Liver (tissue), 9 donors: ENCODE results near the gene ARID4B. TPM values are rescaled to one million over a fixed set of nuclear protein-coding genes. Genes with fewer than 3 reads are reported as not detected.

Source experiments
- DNase-seq: peaks from one replicate; pipeline ENCODE4 v3.0.0-alpha.2; 2017; ENCODE audit warnings: low spot score
- H3K27ac ChIP-seq, 2 donors: one replicate each; pipeline ENCODE4 v1.7.0; 2013; ENCODE audit warnings: inconsistent platforms in 2 of 2, low read length in 2 of 2, control low read depth in 1 of 2, low read depth in 1 of 2, mild to moderate bottlenecking in 1 of 2
- H3K27me3 ChIP-seq, 4 donors: one replicate each; pipeline versions ENCODE4 v1.6.1 to v1.7.0; 2013; ENCODE audit warnings: low read length in 3 of 4, inconsistent platforms in 1 of 4, mild to moderate bottlenecking in 1 of 4, moderate library complexity in 1 of 4; ENCODE audit not compliant: control insufficient read depth in 4 of 4, insufficient read depth in 4 of 4
- H3K36me3 ChIP-seq, 4 donors: one replicate each; pipeline versions ENCODE4 v1.6.1 to v1.7.0; 2013; ENCODE audit warnings: low read length in 3 of 4, mild to moderate bottlenecking in 3 of 4, low read depth in 1 of 4, moderate library complexity in 1 of 4; ENCODE audit not compliant: control insufficient read depth in 4 of 4, insufficient read depth in 3 of 4
- H3K4me1 ChIP-seq, 4 donors: one replicate each; pipeline versions ENCODE4 v1.6.1 to v1.7.0; 2013; ENCODE audit warnings: low read length in 3 of 4, mild to moderate bottlenecking in 3 of 4, moderate library complexity in 1 of 4; ENCODE audit not compliant: control insufficient read depth in 4 of 4, insufficient read depth in 4 of 4
- H3K4me3 ChIP-seq, 3 donors: one replicate each; pipeline versions ENCODE4 v1.6.1 to v1.7.0; 2013; ENCODE audit warnings: low read length in 3 of 3, control low read depth in 1 of 3, low read depth in 1 of 3, mild to moderate bottlenecking in 1 of 3
- H3K9ac ChIP-seq, 2 donors: one replicate each; pipeline ENCODE4 v1.7.0; 2013; ENCODE audit warnings: low read length in 2 of 2, mild to moderate bottlenecking in 2 of 2, moderate library complexity in 2 of 2, control low read depth in 1 of 2, low read depth in 1 of 2
- H3K9me3 ChIP-seq, 4 donors: one replicate each; pipeline versions ENCODE4 v1.6.1 to v1.7.0; 2013; ENCODE audit warnings: low read length in 3 of 4; ENCODE audit not compliant: control insufficient read depth in 4 of 4
- ATF3 ChIP-seq: IDR thresholded peaks from 2 replicates; pipeline ENCODE4 v1.6.1; 2016; ENCODE audit warnings: antibody characterized with exemption
- CTCF ChIP-seq: fragments of 150-350 bp; IDR thresholded peaks from 2 replicates; pipeline ENCODE4 v1.5.1; 2017; ENCODE audit warnings: improper control_type of control experiment, low read depth, low read length; ENCODE audit not compliant: missing input control
- EGR1 ChIP-seq, 2 donors: IDR thresholded peaks; 2 replicates each; pipeline ENCODE4 v1.6.1; 2016 to 2018; ENCODE audit warnings: antibody characterized with exemption in 2 of 2, low read depth in 2 of 2
- FOXA1 ChIP-seq: IDR thresholded peaks from 2 replicates; pipeline ENCODE4 v1.6.1; 2016; ENCODE audit warnings: antibody characterized with exemption
- FOXA2 ChIP-seq: IDR thresholded peaks from 2 replicates; pipeline ENCODE4 v1.6.1; 2016; ENCODE audit warnings: antibody characterized with exemption
- GABPA ChIP-seq, 2 donors: IDR thresholded peaks in 1 of 2; conservative IDR thresholded peaks in 1 of 2; 2 replicates each; pipeline ENCODE4 v1.6.1; 2016; ENCODE audit warnings: antibody characterized with exemption in 2 of 2, mild to moderate bottlenecking in 1 of 2, moderate library complexity in 1 of 2
- HNF4A ChIP-seq, 2 donors: conservative IDR thresholded peaks; 2 replicates each; pipeline ENCODE4 v1.6.1; 2016; ENCODE audit warnings: antibody characterized with exemption in 2 of 2, mild to moderate bottlenecking in 2 of 2
- HNF4G ChIP-seq: IDR thresholded peaks from 2 replicates; pipeline ENCODE4 v1.6.1; 2016; ENCODE audit warnings: antibody characterized with exemption
- JUND ChIP-seq, 2 donors: IDR thresholded peaks; 2 replicates each; pipeline ENCODE4 v1.6.1; 2016; ENCODE audit warnings: antibody characterized with exemption in 2 of 2
- MAX ChIP-seq: IDR thresholded peaks from 2 replicates; pipeline ENCODE4 v1.6.1; 2016; ENCODE audit warnings: antibody characterized with exemption
- NR2F2 ChIP-seq: IDR thresholded peaks from 2 replicates; pipeline ENCODE4 v1.6.1; 2016; ENCODE audit warnings: antibody characterized with exemption
- RAD21 ChIP-seq, 2 donors: IDR thresholded peaks; 2 replicates each; pipeline ENCODE4 v1.6.1; 2016; ENCODE audit warnings: antibody characterized with exemption in 2 of 2, mild to moderate bottlenecking in 2 of 2
- REST ChIP-seq: IDR thresholded peaks from 2 replicates; pipeline ENCODE4 v1.6.1; 2016; ENCODE audit warnings: antibody characterized with exemption, mild to moderate bottlenecking
- RXRA ChIP-seq, 2 donors: IDR thresholded peaks; 2 replicates each; pipeline ENCODE4 v1.6.1; 2017 to 2018; ENCODE audit warnings: antibody characterized with exemption in 2 of 2, mild to moderate bottlenecking in 1 of 2
- SP1 ChIP-seq: IDR thresholded peaks from 2 replicates; pipeline ENCODE4 v1.6.1; 2018; ENCODE audit warnings: antibody characterized with exemption, mild to moderate bottlenecking
- TAF1 ChIP-seq: conservative IDR thresholded peaks from 2 replicates; pipeline ENCODE4 v1.6.1; 2016; ENCODE audit warnings: antibody characterized with exemption, mild to moderate bottlenecking
- YY1 ChIP-seq: IDR thresholded peaks from 2 replicates; pipeline ENCODE4 v1.6.1; 2016; ENCODE audit warnings: antibody characterized with exemption, mild to moderate bottlenecking
- ZBTB33 ChIP-seq: IDR thresholded peaks from 2 replicates; pipeline ENCODE4 v1.6.1; 2016; ENCODE audit warnings: antibody characterized with exemption
- WGBS: extraction: QIAGEN DNeasy Blood & Tissue Kit; methylation state at CpG from one replicate; pipeline ENCODE4 v1.1.7; 2013; 5-methylcytosine and 5-hydroxymethylcytosine counted together
- polyA plus RNA-seq, 2 donors: library from polyadenylated mRNA; stranded (reverse) in 1 of 2; unstranded in 1 of 2; fragments of 200-250 nt in 1 of 2; fragments of >200 nt in 1 of 2; fragmentation: Nextera tagmentation in 1 of 2; extraction: Ambion mirVana in 1 of 2; gene quantifications; one replicate each; pipeline versions ENCODE4 v1.2.1 to v1.2.3, GENCODE V29; 2013 to 2015
- total RNA-seq, 2 donors: library from RNA; depleted of rRNA; stranded (reverse); fragments of >200 nt; gene quantifications; one replicate each; pipeline ENCODE4 v1.2.3, GENCODE V29; 2014
- donor health status: healthy.
- donor health status: healthy.
- donor health status: healthy.
- donor health status: healthy.
- donor health status: healthy.

Gene ARID4B
- total and polyA plus RNA-seq, 4 donors: 4.2 to 27.3 (median 21.3) TPM

- no peak for DNase-seq
- no peaks in the 10 kb centered on the region for H3K9me3 ChIP-seq
- TF ChIP-seq RXRA (IDR thresholded peaks at IDR 0.05): no peak
- TF ChIP-seq TAF1: no peak
- TF ChIP-seq FOXA2: no peak
- TF ChIP-seq HNF4A (conservative IDR thresholded peaks at IDR 0.05): no peak
- TF ChIP-seq ZBTB33: no peak
- TF ChIP-seq FOXA1: no peak
- no peak for TF ChIP-seq ATF3
- TF ChIP-seq GABPA (IDR thresholded peaks at IDR 0.05 in 1 of 2, conservative IDR thresholded peaks at IDR 0.05 in 1 of 2): no peak
- TF ChIP-seq RAD21 (IDR thresholded peaks at IDR 0.05): no peak
- TF ChIP-seq YY1: no peak
- no peak for TF ChIP-seq EGR1 (IDR thresholded peaks at IDR 0.05; ENCODE audit: low read depth in 2 of 2)
- no peak for TF ChIP-seq CTCF
- no peak for TF ChIP-seq MAX
- TF ChIP-seq SP1: no peak
- TF ChIP-seq REST: no peak
- no peak for TF ChIP-seq HNF4G
- TF ChIP-seq JUND (IDR thresholded peaks at IDR 0.05): no peak
- no peak for TF ChIP-seq NR2F2
- no peaks in the 10 kb centered on the region for H3K27me3 ChIP-seq
- no peak overlapping the region for H3K4me3 ChIP-seq
- H3K4me1 ChIP-seq: peaks cover 0 to 3% (median 3%) of the 10 kb centered on the region in 4 donors
- H3K27ac ChIP-seq: no peak overlapping the region
- H3K36me3 ChIP-seq: no peaks in the 10 kb centered on the region
- H3K9ac ChIP-seq: no peak overlapping the region
Observed at GRCh38 chr1:235264327-235264726, 63.7 kb downstream of the ARID4B start.

- WGBS: 95% methylated on average over 3 of the region's 3 CpGs
Observed at GRCh38 chr1:235262539-235262938, 65.4 kb downstream of the ARID4B start.

More at GRCh38 chr1:235262539-235262938, 65.4 kb downstream of the ARID4B start:
- Histone ChIP-seq H3K9ac (no peak overlapping the region), H3K27ac (no peak overlapping the region), H3K4me3 (no peak overlapping the region), H3K36me3 (no peaks in the 10 kb centered on the region), H3K4me1 (peaks cover 0 to 3% (median 2%) of the 10 kb centered on the region in 4 donors), H3K27me3 (no peaks in the 10 kb centered on the region), H3K9me3 (no peaks in the 10 kb centered on the region)
- no peak for TF ChIP-seq MAX
- no peak for TF ChIP-seq HNF4G
- TF ChIP-seq GABPA (IDR thresholded peaks at IDR 0.05 in 1 of 2, conservative IDR thresholded peaks at IDR 0.05 in 1 of 2): no peak
- no peak for DNase-seq
